ENCODE data around the gene VCPKMT.

Gene VCPKMT

DNA sequence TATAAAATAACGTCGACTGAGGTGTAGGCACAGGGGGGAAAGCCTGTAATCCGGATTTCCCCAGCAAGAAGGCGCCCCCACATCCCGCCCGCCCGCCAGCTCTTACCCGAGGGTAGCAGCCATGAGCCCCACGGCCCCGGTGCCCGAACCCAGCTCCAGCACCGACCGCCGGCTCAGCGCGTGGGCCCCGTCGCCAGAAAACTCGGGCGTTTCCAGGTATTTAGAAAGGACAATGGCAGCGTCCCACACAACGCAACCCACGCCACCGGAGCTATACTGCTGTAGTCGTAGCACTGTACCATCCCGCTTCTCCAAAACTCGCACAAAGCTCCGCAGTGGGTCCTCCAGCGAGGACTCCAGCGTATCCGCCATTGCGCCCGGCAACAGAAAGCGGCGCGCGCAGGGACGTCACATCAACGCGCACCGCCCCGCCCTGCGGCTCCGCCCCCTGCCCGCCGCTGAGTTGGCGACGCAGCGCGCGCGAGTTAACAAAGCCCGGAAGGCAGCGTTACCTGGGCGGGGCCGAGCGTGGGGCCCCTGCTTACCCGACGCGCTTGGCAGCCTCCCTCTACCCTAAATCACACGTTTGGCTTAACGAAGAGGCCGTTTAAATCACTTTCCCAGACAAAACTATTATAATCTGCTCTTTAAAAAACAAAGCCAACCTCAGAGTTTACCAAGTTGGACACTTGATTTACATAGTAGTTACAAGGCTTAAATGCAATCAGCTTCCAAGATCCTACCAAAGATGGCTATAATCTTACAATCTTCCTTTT, at the start of gene VCPKMT:
Gene VCPKMT (minus strand): TSS at position 392 of the 776 bp plus-strand sequence. CDS start 20 bp downstream, at position 372.
- DNase-seq = peak; percentile 96

- DNase-seq = no peak
Observed at GRCh38 chr14:50156111-50156510, 39.7 kb upstream of the VCPKMT start.

DNA sequence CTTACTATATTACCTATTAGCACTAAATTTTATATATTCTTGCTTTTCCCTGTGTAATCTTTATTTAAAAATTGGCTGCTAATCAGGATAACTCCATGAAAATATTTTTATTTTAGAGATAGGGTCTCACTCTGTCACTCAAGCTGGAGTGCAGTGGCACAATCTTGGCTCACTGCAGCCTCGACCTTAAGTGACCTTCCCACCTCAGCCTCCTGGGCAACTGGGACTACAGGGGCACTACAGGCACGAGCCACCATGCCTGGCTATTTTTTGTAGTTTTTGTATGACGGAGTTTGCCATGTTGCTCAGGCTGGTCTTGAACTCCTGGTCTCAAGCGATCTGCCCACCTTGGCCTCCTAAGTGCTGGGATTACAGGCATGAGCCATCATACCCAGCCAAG, 32.4 kb upstream of the VCPKMT start:
- DNase-seq = no peak

DNA sequence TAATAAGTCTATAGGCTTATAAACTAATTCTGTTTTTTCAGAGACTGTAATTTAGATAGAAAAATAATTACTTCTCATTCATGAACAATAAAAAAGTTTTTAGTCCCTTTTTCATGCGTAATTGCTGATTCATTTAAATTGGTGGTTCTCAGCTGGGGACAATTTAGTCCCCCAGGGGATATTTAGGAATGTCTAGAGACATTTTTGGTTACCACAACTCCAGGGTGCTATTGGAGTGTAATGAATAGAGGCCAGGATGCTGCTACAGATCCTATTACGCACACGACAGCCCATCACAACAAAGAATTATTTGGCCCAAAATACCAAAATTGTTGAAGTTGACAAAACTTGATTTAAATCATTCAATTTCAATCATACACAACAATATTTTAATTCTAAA, 22.8 kb upstream of the VCPKMT start:
- no peak for DNase-seq

DNA sequence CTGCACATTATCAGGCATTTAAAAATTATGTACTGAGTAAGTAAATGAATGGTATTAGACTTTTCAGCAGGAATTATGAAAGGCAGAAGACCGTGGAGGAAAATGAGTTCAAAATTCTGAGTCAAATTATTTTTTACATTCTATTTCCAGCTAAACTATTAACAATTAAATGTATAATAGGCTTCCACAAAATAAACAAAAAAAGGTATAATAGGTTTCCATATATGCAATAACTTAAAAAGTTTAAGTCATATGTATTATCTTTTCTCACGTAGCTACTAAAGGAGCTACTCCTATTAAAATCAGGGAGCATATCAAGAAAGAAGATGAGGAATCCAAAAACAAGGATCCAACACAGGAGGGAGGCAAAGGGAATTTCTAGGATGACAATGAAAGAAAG, 11.4 kb upstream of the VCPKMT start:
- DNase-seq = no peak

GRCh38 chr14:50123062-50123461, 6.7 kb upstream of the VCPKMT start:
- peak; percentile 41 for DNase-seq

- DNase-seq = no peak
Observed at GRCh38 chr14:50122291-50122690, 5.9 kb upstream of the VCPKMT start.

DNA sequence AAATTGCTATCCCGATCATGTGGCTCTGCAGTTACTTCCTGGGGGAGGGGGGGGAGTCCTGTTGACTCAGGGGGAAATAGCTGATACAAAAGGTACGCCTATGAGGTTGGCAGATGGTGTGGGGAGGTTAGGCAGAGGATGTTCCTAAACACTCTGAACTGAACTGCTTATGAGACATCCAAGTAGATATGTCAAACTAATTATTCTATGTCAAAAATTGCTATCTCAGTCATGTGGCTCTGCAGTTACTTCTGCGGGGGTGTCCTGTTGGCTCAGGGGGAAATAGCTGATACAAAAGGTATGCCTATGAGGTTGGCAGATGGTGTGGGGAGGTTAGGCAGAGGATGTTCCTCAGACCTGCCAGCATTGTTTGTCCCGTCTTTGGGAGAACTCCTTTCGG, 5.1 kb upstream of the VCPKMT start:
- DNase-seq = no peak

DNA sequence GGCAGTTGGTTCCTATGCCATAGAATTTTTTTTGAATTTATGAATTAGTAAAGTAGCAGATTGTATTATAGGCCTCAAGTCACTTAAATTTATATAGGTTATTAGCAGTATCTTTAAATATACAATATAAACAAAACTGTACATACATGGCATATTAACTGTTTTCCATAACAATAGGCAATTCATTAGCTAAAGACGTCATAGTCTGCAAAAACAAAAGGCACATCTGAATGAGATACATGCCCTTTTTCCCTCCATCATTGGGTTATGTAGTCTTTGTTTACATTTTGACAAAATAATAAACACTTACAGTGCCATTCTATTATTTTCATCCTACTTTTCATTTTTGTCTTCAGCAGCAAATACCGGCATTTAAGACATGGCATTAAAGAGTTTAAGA, 1.1 kb upstream of the VCPKMT start:
- DNase-seq = no peak

DNA sequence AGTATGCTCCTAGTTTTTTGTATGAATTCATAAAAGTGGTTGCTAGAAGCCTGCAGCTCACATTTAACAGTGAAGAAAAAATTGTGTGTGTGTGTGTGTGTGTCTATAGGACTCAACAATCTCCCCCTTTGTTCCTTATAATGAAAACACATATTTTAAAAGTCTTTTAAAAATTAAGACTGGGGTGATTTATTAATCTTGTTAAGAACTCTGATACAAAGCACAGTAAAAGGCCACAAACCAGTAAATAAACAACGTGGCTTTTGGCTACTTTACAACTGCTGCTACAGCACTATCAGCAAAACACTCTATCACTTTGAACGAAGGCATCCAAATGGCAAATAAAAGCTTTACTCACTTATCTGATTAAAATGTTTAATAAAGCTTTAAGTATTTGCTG, 594 bp upstream of the VCPKMT start:
- DNase-seq = no peak

DNA sequence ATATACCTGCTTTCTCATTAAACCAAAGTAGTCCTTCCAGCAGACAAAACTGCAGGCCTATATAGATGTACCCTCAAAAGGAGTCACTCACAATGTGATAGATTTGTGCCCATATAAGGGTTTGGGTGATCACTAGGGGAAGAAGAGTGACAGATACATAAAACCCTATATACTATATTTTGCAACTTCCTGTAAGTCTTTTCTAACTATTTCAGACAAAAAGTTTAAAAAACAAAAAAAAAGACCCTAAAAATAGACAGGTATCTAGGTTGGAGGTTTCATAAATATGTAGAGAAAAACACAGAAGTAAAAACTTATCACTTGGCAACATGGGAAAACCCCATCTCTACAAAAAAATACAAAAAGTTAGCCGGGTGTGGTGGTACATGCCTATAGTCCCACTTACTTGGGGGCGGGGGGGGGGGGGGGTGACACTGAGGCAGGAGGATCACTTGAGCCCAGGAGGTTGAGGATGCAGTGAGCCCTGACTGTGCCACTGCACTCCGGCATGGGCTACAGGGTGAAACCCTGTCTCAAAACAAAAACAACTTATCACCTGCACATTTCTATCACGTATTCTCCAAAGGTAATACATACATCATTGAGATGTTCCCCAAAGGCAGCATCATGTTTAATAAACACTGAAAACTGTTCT, 2.9 kb downstream of the VCPKMT start:
- DNase-seq = no peak

DNA sequence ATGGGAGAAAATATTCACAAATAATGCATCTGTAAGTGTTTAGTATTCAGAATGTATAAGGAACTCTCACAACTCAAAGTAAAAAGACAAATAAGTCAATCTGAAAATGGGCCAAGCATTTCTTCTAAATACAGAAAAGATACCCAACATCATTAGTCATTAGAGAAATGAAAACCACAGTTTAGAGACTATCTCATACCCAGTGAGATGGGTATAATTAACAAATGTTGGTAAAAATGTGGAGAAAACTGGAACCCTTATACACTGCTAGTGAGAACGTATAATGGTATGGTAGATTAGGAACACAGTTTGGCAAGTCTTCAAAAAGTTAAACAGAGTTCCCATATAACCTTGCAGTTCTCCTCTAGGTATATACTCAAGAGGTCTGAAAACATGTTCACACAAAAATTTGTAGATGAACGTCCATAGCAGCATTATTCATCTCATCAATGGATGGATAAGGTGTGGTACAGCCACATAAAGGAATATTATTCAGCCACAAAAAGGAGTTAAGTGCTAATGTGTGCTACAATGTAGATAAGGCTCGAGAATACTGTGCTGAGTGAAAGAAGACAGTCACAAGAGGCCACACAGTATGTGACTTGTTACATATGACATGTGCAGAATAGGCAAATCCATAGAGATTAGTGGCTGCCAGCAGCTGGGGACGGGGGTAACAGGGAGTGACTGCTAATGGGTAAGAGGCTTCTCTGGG, 5.9 kb downstream of the VCPKMT start:
- DNase-seq = no peak

- no peak for DNase-seq
Observed at GRCh38 chr14:50109342-50109741, 7.0 kb downstream of the VCPKMT start.

DNA sequence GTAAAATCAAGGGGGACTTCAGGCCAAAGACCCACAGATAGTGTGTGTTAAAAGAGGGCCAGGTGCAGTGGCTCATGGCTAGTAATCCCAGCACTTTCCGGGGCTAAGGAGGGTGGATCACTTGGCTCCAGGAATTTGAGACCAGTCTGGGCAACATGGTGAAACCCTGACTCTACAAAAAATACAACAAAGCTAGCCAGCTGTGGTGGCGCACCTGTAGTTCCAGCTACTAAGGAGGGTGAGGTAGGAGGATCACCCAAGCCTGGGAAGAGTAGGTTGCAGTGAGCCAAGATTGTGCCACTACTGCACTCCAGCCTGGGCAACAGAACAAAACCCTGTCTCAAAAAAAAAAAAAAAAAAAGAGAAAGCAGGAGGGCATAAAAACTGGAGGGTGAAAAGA, 8.5 kb downstream of the VCPKMT start:
- DNase-seq = no peak

DNA sequence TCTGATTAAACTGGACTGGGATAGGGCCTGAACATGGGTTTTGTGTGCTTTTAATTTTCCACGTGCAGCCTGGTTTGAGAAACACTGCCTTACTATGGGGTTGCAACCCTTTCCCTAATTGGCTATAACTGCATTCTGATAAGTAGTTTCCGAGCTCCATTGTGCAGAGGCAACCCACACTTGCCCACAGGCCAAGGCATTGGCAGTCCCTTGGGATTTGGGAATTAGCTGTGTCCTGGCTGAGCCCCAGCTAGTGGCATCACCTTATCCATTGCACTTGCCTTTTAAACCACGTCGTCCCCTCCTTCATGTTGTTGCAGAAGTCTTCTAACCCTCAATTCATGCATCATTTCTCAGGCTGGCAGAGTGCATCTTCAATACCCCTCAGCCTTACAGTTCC, 10.2 kb downstream of the VCPKMT start:
- DNase-seq = no peak

DNA sequence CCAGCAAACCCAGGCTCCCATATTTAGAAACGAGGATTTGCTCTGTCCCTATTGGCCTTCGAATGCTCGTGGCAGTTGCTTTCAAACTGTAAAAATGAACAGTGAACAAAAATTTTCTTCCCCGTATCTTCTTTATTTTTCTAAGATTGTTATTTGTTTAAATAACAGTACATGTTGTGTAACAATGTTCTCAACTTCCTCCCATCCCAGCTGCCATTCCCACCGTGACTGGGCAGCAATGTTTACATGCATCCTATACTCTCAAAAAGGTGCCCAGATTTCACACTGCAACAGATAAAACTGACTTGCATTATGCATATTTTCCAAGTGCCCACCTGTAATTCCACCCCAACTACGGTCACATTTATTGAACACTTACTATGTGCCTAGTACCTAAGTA, 12.8 kb downstream of the VCPKMT start:
- no peak for DNase-seq

DNA sequence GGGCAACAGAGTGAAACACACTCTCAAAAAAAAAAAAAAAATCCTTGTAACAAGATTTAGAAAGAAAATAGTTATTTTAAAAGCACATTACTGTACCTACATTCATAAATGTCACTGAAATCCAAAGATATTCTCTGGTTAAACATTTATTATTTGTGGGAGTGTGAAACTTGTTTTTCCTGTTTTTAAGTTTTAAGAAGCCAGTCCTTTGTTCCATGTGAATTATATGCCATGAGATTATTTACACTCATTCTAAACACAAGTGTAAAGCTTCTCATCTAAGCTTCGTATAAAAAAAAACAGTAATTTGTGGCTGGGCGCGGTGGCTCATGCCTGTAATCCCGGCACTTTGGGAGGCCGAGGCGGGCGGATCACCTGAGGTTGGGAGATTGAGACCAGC, 15.0 kb downstream of the VCPKMT start:
- no peak for DNase-seq

DNA sequence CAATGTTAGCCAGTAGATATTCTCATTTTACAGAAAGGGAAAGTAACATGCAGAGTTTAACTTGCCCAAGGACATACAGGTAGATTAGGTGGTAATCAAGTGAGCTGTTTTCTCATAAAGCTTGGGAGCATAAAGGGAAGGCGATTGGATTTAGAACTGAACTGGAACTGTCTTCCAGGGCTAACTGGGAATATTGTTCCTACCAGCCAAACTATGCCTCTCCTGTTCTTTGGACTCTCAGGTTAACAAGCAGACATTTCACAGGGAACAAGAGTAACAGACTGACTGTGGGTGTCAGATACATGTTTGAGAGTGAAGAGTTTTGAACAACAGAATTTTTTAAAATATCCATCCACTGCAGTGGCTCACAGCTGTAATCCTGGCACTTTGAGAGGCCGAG, 15.6 kb downstream of the VCPKMT start:
- no peak for DNase-seq

- no peak for DNase-seq
Observed at GRCh38 chr14:50099335-50099734, 17.0 kb downstream of the VCPKMT start.

DNA sequence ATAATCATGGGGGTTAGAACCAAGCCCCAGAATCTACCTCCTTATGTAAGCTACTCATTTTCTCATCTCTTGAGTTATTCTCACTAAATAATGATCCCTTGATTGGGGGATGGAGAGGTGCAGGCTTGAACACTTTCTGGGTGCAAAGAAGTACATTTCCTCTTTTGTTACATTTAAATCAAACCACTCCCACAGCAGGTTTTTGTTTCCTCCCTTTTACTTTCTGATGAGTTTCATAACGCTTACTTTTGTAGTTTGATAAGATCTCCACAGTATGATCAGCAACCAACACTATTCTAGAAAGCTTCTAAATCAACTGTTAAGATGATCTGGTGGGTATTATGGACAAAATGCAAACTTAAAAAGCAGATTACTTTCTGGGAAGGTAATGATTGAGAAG, 20.5 kb downstream of the VCPKMT start:
- no peak for DNase-seq

DNA sequence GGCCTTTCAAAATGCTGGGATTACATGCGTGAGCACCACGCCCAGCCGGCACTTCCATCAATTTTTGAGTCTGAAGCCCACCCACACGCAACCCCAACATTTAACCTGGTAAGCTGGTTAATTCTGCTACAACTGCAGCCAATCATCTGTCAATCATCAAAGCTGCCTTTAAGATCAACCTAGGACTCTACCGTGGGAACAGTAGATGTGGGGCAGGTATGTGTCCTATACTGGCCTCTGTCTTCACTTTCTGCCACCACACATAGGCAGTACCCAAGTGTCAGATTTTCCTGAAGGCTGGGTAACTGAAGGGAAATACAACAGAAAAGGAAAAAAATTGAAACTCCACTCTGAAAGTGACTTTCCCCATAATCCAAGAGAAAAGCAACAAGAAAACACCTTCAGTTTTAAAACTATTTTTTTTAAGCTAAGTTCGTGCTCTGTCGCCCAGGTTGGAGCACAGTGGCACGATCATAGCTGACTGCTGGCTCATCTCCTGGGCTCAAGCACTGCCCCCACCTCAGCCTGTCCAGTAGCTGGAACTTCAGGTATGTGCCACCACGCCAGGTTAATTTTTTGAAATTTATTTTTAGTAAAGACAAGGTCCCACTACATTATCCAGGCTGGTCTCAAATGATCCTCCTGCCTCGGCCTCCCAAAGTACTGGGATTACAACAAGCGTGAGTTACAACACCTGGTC, 22.2 kb downstream of the VCPKMT start:
- no peak for DNase-seq

DNA sequence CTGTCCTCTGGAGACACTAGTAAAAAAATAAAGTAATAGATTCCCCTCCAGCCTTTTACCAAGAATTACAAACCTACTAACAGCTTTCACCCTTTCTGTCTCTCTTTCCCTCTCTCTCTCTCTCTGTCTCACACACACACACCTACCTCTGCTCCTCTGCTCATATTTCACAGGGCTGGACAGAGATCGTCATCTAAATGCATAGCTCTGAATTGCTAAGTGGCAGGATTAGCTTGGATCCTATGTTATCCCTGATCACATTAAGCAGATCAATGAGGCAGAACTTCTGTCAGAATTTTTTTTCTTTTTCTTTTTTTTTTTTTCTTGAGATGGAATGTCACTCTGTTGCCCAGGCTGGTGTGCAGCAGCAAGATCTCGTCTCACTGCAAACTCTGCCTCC, 22.9 kb downstream of the VCPKMT start:
- DNase-seq = no peak

GRCh38 chr14:50092006-50092555, 24.3 kb downstream of the VCPKMT start:
- no peak for DNase-seq
